Measurements from ENCODE around the gene HEATR9. TPM values are rescaled to one million over a fixed set of nuclear protein-coding genes. Genes with fewer than 3 reads are reported as not detected.

Gene HEATR9
- total RNA-seq, 1 donor from 2014 or later: not detected

- DNase-seq (ENCODE audit: low spot score): no peak
These were observed 9.7 kb upstream of the HEATR9 start for GRCh38 chr17:35878361-35878760.

GRCh38 chr17:35877345-35878029, 8.8 kb upstream of the HEATR9 start:
- Histone ChIP-seq H3K9ac (no peak overlapping the region), H3K4me3 (no peak overlapping the region), H4K20me1 (ENCODE audit: low read depth) (no peaks in the 10 kb centered on the region), H3K4me1 (no peaks in the 10 kb centered on the region), H3F3A (ENCODE audit: low read depth) (no peaks in the 10 kb centered on the region), H3K79me2 (ENCODE audit: low read depth) (no peaks in the 10 kb centered on the region), H3K4me2 (no peak overlapping the region), H3K27ac (no peak overlapping the region), H3K27me3 (no peaks in the 10 kb centered on the region), H3K36me3 (no peaks in the 10 kb centered on the region), H2AFZ (replicated peaks) (no peak overlapping the region), H3K9me3 (ENCODE audit: low read depth) (no peaks in the 10 kb centered on the region)
- DNase-seq (ENCODE audit: low spot score): no peak
- H3K36me3 Mint-ChIP-seq: no peaks in the 10 kb centered on the region
- no peak overlapping the region for H3K27ac Mint-ChIP-seq
- TF ChIP-seq CTCF (IDR thresholded peaks at IDR 0.05) (no peak), EZH2 (IDR thresholded peaks at IDR 0.05) (no peak), EZH2phosphoT487 (IDR thresholded peaks at IDR 0.05) (no peak)
- no peaks in the 10 kb centered on the region for H3K4me1 Mint-ChIP-seq
- H3K27me3 Mint-ChIP-seq (ENCODE audit: insufficient read depth, low read depth): peaks cover 5% of the 10 kb centered on the region
- no peaks in the 10 kb centered on the region for H3K9me3 Mint-ChIP-seq
- no peak overlapping the region for H3K4me3 Mint-ChIP-seq

More at GRCh38 chr17:35878361-35878760, 9.7 kb upstream of the HEATR9 start:
- H3K4me1 ChIP-seq: no peaks in the 10 kb centered on the region
- Mint-ChIP-seq H3K36me3 (no peaks in the 10 kb centered on the region), H3K27ac (no peak overlapping the region), H3K27me3 (ENCODE audit: insufficient read depth, low read depth) (peaks cover 6% of the 10 kb centered on the region), H3K9me3 (no peaks in the 10 kb centered on the region), H3K4me1 (no peaks in the 10 kb centered on the region), H3K4me3 (no peak overlapping the region)
- no peak overlapping the region for H3K4me3 ChIP-seq
- TF ChIP-seq EZH2phosphoT487 (IDR thresholded peaks at IDR 0.05): no peak
- TF ChIP-seq CTCF (IDR thresholded peaks at IDR 0.05): no peak
- no peak for TF ChIP-seq EZH2 (IDR thresholded peaks at IDR 0.05)
- H3K9ac ChIP-seq: no peak overlapping the region
- no peaks in the 10 kb centered on the region for H3K79me2 ChIP-seq (ENCODE audit: low read depth)
- no peaks in the 10 kb centered on the region for H3K36me3 ChIP-seq
- H3K9me3 ChIP-seq (ENCODE audit: low read depth): no peaks in the 10 kb centered on the region
- H3K27ac ChIP-seq: no peak overlapping the region
- no peaks in the 10 kb centered on the region for H4K20me1 ChIP-seq (ENCODE audit: low read depth)
- no peaks in the 10 kb centered on the region for H3F3A ChIP-seq (ENCODE audit: low read depth)
- H3K4me2 ChIP-seq: no peak overlapping the region
- H3K27me3 ChIP-seq: no peaks in the 10 kb centered on the region
- H2AFZ ChIP-seq (replicated peaks): no peak overlapping the region

- Mint-ChIP-seq H3K27me3 (ENCODE audit: insufficient read depth, low read depth) (peaks cover 2% of the 10 kb centered on the region), H3K36me3 (no peaks in the 10 kb centered on the region), H3K4me3 (no peak overlapping the region), H3K4me1 (no peaks in the 10 kb centered on the region), H3K9me3 (no peaks in the 10 kb centered on the region), H3K27ac (no peak overlapping the region)
- Histone ChIP-seq H3K36me3 (no peaks in the 10 kb centered on the region), H3K27ac (no peak overlapping the region), H3K4me3 (no peak overlapping the region), H3F3A (ENCODE audit: low read depth) (no peaks in the 10 kb centered on the region), H4K20me1 (ENCODE audit: low read depth) (no peaks in the 10 kb centered on the region), H3K9me3 (ENCODE audit: low read depth) (no peaks in the 10 kb centered on the region), H3K4me1 (no peaks in the 10 kb centered on the region), H3K79me2 (ENCODE audit: low read depth) (no peaks in the 10 kb centered on the region), H2AFZ (replicated peaks) (no peak overlapping the region), H3K9ac (no peak overlapping the region), H3K27me3 (no peaks in the 10 kb centered on the region), H3K4me2 (no peak overlapping the region)
- DNase-seq (ENCODE audit: low spot score): no peak
- no peak for TF ChIP-seq EZH2 (IDR thresholded peaks at IDR 0.05)
These were observed 7.8 kb upstream of the HEATR9 start for GRCh38 chr17:35876534-35876933.

- no peak overlapping the region for H3K4me3 ChIP-seq
- H3K4me1 ChIP-seq: no peaks in the 10 kb centered on the region
- Mint-ChIP-seq H3K9me3 (no peaks in the 10 kb centered on the region), H3K27ac (no peak overlapping the region), H3K4me3 (no peak overlapping the region), H3K27me3 (ENCODE audit: insufficient read depth, low read depth) (peaks cover 2% of the 10 kb centered on the region), H3K36me3 (no peaks in the 10 kb centered on the region), H3K4me1 (no peaks in the 10 kb centered on the region)
- no peak overlapping the region for H3K9ac ChIP-seq
- no peak for TF ChIP-seq EZH2 (IDR thresholded peaks at IDR 0.05)
- TF ChIP-seq CTCF (IDR thresholded peaks at IDR 0.05): no peak
- no peaks in the 10 kb centered on the region for H3K79me2 ChIP-seq (ENCODE audit: low read depth)
- no peaks in the 10 kb centered on the region for H3K9me3 ChIP-seq (ENCODE audit: low read depth)
- no peaks in the 10 kb centered on the region for H3K36me3 ChIP-seq
- no peak for DNase-seq (ENCODE audit: low spot score)
- no peaks in the 10 kb centered on the region for H3K27me3 ChIP-seq
- H2AFZ ChIP-seq (replicated peaks): no peak overlapping the region
- no peak overlapping the region for H3K4me2 ChIP-seq
- H4K20me1 ChIP-seq (ENCODE audit: low read depth): no peaks in the 10 kb centered on the region
- H3F3A ChIP-seq (ENCODE audit: low read depth): no peaks in the 10 kb centered on the region
- no peak overlapping the region for H3K27ac ChIP-seq
These were observed 7.1 kb upstream of the HEATR9 start for GRCh38 chr17:35875800-35876139.

Measured in neural progenitor cell (in vitro differentiated cells).